ENCODE data around the gene MDH1.

- no peak for TF ChIP-seq MAX (IDR thresholded peaks at IDR 0.05)
- TF ChIP-seq CTCF (IDR thresholded peaks at IDR 0.05): no peak
- no peak for TF ChIP-seq POLR2A (IDR thresholded peaks at IDR 0.05; ENCODE audit: low read length)
- no peak for TF ChIP-seq RFX5 (IDR thresholded peaks at IDR 0.05)
- no peak for TF ChIP-seq ZFP36 (IDR thresholded peaks at IDR 0.05; ENCODE audit: borderline replicate concordance, partially characterized antibody)
- TF ChIP-seq RAD21 (conservative IDR thresholded peaks at IDR 0.05 in 1 of 2, IDR thresholded peaks at IDR 0.05 in 1 of 2): no peak
- no peak for TF ChIP-seq E2F6 (IDR thresholded peaks at IDR 0.05; ENCODE audit: borderline replicate concordance, low read depth)
- no peak for TF ChIP-seq SMC3 (IDR thresholded peaks at IDR 0.05)
- TF ChIP-seq MAFK (IDR thresholded peaks at IDR 0.05; ENCODE audit: partially characterized antibody): no peak
- no peak for TF ChIP-seq RNF2 (IDR thresholded peaks at IDR 0.05; ENCODE audit: borderline replicate concordance, low read depth)
- TF ChIP-seq EP300 (IDR thresholded peaks at IDR 0.05): no peak
Measured at GRCh38 chr2:63642946-63643345, 54.2 kb downstream of the MDH1 start.

Data from A549 (cell line).